Hematopoietic multipotent progenitor cell treated with erythropoietin and hydrocortisone succinate and interleukin-3 and kit ligand, for 15 days (in vitro differentiated cells): ENCODE data around the gene NPC1L1.
A peak's percentile ranks its signal among the peaks of the same experiment; 100 is the strongest.

Source experiments
- DNase-seq: peaks from one replicate; pipeline ENCODE4 v3.0.0-alpha.2; 2015; ENCODE audit warnings: low spot score

The NPC1L1 gene

GRCh38 chr7:44541028-44541869 is at the start of gene NPC1L1:
TSS of gene NPC1L1 (minus strand) at chr7:44541330. CDS start at chr7:44541259, 71 bp downstream.
- peak; percentile 81 for DNase-seq

DNA sequence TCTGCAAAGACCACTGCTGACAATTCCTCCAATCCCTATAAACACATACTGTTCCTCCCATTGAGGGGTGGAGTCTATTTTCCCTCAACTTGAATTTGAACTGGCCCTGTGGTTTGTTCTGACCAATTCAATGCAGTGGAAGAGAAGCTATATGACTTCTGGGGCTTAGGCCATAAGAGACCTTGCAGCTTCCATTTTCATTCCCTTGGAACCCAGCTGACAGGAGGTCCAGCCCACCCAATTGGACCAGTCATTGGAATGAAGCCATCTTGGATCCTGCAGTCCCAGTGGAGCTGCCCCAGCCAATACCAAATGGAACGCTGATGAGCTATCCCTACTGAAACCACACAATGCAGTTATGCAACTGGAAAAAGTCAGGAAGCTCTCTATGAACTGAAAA is 49.8 kb upstream of the NPC1L1 start:
- no peak for DNase-seq

DNA sequence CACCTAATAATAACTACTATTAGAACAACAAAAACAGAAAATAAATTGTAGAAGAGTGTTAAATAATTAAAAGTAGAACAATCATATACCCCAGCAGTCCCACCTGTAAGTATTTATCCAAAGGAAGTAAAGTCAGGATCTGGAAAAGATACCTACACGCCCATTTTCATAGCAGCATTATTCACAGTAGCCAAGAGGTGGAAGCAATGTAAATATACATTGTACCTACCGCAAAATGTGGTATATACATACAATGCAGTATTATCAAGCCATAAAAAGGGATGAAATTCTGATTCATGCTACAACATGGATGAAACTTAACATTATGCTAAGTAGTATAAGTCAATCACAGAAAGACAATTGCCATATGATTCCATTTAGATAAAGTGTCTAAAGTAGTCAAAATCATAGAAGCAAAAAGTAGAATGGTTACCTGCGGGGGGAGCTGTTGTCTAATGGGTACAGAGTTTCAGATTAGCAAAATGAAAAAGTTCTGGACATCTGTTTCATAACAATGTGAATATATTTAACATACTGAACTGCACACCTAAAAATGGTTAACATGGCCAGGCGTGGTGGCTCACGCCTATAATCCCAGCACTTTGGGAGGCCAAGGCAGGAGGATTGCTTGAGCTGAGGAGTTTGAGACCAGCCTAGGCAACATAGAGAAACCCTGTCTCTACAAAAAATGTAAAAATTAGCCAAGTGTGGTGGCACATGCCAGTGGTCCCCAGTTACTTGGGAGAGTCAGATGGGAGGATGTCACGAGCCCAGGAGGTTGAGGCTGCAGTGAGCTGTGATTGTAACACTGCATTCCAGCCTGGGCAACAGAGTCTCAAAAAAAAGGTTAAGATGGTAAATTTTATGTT is 46.9 kb upstream of the NPC1L1 start:
- peak; percentile 73 for DNase-seq

DNA sequence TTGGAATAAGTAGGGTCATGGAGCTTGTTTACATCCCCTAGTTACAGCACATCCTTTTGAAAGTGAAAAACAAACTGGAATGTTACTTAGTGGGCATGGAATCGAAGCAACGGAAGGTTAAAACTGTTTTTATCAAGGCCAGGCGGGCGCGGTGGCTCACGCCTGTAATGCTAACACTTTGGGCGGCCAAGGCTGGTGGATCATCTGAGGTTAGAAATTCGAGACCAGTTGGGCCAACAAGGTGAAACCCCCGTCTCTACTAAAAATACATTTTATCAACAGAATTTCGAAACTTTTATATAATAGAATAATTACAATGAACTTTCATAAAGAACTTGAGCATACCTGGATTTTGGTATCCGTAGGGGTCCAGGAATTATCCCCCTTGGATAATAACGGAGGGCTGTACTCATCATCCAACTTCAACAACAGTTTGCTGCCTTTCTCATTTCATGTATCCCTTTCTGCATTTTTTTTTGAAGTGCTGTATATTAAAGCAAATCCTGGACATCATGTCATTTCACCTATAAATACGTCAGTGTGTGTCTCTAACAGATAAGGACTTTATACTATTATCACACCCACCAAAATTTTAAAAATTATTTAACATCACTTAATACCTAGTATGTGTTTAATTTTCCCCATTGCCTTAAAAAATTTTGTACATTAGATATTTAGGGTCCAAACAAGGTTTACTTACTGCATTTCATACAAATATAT is 42.2 kb upstream of the NPC1L1 start:
- DNase-seq: peak; percentile 68

DNA sequence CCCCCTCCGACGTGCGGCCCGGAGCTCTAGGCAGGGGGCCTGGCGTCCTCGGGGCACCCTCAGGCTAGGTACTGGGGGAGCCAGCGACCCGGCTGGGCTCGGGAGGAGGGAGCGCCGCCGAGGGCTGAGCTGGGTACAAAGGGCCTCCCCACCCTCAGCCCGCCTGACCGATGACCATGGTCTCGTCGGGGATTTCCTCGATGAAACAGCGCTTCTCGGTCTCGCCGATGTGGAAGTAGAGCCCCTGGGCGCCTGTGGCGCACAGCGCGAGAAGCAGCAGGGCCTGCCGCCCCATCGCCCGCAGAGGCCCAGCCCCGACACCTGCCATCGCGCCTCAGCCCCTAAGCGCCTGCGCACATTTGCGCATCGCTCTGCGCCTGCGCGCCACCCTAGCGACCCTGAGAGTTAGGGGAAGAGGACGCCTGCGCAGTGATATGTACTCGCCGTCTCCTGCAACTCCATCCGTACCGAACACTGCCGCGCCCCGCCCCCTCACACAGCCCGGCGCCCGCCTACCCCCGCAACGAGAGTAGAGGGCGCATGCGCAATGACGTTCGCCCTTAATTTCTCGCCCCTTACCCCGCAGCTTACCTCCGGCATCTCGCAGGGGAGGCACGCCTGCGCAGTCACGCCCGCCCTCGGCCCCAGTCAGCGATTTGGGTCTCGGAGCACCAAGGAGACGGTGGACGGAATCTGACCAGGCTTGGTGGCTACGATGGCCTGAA is 40.9 kb upstream of the NPC1L1 start, which contains the start of gene TMED4:
Gene TMED4 (minus strand): TSS at position 353 of the 725 bp plus-strand sequence. CDS start 25 bp downstream, at position 328.
- DNase-seq: peak; percentile 99

DNA sequence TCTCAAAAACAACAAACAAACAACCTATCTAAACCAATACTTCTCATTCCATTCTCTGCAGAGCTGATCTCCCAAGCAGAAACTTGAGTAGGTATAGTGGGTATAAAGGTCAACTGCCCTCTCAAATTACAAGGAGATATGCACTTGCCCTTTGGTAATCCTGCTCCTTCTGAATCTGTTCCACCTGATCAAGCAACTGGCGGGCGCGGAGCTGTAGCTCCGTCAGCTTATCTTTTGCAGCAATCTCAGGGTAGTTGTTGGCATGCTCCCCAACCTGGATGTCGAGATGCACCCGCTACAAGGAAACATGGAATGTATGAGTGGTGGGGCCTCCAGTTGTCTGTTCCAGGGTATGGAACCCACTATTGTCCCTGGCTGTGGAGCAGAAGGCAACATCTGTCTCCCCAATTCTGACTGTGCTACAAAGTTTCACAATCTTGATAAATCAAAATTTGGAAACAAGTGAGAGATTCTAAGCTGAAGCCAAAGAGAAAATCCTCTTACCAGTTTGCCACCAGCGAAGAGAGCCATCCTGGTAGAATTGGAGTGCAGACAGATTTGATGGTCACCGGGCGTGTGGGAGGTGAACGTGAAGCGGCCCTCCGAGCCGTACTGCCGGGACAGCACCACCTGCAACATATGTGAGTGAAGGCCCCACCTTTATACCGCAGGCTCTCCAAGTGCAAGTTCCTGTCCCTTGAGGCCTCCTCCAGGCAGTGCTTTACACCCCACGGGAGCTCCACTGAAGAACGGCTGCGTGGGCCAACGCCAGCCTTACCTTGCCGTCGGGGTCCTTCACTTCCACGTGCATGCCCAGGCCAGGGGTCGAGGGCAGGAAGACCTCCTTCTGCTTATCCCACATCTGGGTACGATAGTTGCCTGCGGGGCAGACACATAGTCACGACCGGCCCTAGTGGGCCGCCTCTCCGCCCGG is 40.1 kb upstream of the NPC1L1 start:
- DNase-seq: peak; percentile 24

DNA sequence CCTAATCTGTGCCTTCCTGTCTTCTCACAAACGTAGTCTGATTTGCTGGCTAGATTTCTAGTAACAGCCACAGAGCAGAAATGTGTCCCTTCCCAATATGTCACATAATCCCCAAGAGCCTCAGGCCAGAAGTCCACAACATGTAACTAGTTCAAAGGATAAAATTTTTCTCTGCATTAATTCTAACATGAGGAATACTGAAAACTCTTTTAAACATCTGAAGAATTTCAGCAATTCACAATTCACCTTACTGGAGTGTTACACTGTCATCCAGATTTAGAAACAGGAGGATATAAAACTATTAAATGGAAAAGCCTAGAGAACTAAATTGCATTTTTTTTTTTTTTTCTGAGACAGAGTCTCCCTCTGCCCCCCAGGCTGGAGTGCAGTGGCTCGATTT is 35.1 kb upstream of the NPC1L1 start:
- no peak for DNase-seq

DNA sequence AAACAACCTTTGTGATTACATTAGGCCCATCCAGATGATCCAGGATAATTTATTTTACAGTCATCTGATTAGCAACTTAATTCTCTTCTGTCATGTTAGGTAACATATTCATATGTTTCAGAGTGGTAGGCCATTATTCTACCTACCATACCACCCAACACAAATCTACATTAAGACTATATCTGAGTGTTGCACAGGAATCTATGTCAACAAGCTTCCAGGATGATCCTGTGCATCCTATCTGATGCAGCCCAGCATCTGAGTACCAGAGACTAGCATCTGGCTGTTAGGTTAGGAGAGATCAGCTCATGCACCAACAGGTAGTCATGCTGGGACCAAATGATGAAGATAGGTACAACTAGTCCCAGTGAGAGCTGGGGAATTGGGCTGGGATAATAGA is 33.9 kb upstream of the NPC1L1 start:
- no peak for DNase-seq

- no peak for DNase-seq
These were observed 33.2 kb upstream of the NPC1L1 start for GRCh38 chr7:44574287-44574872.

DNA sequence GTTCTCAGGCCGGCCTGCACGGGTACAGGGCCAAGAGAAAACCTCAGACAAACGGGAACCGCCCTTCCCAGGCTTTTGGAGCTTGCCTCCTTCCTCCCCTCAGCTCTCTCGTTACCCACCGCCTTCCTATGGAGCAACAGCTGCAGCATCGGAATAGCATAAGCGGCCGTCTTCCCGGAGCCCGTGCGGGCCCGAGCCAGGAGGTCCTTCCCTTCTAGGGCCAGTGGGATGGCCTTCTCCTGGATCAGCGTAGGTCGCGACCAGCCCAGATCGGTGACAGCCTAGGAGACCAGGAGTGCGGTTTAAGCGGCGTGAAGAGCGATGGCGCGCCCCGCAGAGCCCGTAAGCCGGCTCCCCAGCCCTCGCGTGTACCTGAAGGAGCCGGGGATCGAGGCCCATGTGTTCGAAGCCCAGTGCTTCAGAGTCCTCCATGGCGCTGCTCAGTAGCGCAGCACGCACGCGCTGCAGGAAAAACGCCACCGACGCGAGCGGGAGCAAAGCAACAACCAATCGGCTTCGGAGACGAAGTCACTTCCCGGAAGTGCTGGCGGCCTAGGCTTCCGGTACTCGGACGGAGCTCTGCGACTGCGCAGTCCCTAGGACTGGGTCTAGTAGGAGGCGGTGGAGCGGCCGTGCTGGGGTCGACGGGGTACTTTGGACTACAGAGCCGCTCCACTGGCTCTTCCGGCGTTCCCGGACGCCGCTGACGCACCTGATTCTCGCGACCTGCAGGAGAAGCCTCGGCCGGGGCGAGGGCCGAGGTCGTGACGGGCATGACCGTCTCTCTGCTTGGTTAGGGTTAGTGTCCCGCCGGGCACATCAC is 32.5 kb upstream of the NPC1L1 start, which contains the start of gene DDX56:
Gene DDX56 (minus strand): TSS at position 445 of the 823 bp plus-strand sequence. CDS start 13 bp downstream, at position 432.
- peak; percentile 94 for DNase-seq

- DNase-seq: no peak
These were observed 31.6 kb upstream of the NPC1L1 start for GRCh38 chr7:44572771-44573170.

- DNase-seq: no peak
These were observed 28.8 kb upstream of the NPC1L1 start for GRCh38 chr7:44569959-44570358.

- DNase-seq: no peak
These were observed 27.8 kb upstream of the NPC1L1 start for GRCh38 chr7:44568771-44569560.

DNA sequence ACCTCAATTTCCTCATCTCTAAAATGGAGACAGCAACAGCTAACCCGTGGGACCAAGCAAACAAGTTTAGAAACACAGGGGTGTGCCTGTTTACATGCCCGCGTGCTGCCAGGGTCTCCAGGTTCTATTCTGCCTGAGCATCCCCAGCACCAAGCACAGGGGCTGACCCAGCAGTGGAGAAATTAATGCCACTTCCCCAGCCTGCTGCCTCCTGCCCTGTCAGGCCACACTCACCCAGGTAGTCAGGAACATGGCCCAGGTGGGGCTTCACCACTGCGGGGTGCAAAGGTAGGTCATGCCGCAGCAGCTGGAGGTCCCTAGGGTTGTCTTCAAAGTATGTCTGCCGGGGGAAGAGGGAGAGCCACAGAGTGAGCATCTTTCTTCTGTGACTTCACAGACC is 26.8 kb upstream of the NPC1L1 start:
- no peak for DNase-seq

GRCh38 chr7:44566680-44567079 is 25.6 kb upstream of the NPC1L1 start:
- DNase-seq: no peak

DNA sequence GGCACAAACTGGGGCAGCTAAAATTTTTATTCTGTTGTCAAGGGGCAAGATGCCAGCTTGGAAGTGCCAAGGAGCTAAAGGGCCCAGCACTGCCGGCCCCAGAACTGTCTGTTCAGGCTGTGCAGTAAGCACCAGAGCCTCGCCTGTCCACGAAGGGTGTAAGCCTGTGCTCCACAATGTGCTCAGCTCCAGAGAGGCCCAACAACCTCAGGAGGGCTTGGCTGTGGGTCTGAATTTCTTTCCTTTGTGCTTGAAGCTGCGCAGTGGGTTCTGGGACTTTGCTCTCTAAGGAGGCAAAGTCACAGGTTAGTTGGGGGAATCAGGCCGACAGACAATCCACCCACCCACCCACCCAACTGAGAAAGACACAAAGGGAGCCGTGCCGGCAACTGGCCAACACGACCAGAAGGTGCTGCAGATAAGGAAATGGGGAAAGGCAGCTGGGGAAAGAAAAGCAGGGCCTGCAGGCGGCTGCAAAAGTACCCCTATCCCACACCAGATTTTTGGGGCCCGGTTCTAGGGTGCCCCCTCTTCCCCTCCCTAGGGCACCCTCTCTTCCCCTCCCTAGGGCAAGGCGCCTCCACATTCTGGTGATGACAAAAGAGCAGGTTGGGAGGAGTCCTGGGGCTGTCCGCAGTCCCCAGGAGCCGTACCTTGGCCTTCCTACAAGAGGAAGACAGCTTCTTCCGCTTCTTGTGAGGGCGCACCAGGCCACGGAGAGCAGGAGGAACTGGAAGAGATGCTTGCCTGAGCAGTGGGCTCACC is 24.8 kb upstream of the NPC1L1 start:
- DNase-seq: peak; percentile 67

DNA sequence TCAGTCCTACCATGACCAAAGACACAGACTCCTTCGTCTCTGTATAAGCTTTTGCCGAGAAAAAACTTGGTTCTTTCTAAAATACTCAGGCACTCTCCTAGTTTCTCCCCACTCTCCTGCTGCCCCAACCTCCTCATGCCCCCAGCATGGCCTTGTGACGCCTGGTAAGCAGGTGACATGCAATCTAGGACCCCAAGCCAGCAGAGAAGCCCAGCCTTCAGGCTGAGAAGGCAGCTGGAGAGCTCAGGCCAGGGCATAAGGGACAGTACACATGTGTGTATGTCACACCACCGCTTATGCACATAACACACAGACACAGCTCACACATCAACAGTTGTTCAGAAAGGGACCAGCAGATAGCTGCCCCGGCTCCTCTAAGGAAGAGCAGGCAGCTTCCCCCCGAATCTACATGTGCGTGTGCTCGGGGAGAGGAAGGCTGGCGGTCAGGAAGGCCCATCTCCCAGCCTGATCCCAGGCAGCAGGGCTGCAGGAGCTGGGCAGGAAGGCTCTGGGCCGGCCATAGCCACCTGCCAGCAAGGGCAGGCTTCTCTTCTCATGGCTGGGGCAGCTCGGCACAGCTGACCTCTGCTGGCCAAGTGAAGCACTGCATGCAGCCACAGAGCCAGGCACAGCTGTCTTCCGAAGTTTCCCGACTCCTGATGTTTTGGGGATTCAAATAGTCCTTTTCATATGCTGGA is 24.1 kb upstream of the NPC1L1 start:
- peak; percentile 82 for DNase-seq
